Fibroblast of lung (primary cell): ENCODE results near the gene CIAO3. TPM values are rescaled to one million over a fixed set of nuclear protein-coding genes. Genes with fewer than 3 reads are reported as not detected.

Source experiments
- DNase-seq, 2 donors: peaks; one replicate each; pipeline versions ENCODE4 v3.0.0 to v3.0.0-alpha.2; 2010; ENCODE audit warnings: low read depth in 2 of 2
- H2AFZ ChIP-seq: 2 replicates; pipeline ENCODE4 v1.5.1; 2012; ENCODE audit warnings: low read length, control low read depth, inconsistent platforms
- H3K27ac ChIP-seq: 2 replicates; pipeline ENCODE4 v1.5.1; 2011; ENCODE audit warnings: low read length, control low read depth; ENCODE audit not compliant: insufficient read depth
- H3K27me3 ChIP-seq: 2 replicates; pipeline ENCODE4 v1.5.1; 2011; ENCODE audit warnings: mild to moderate bottlenecking, low read length; ENCODE audit not compliant: control insufficient read depth, insufficient read depth
- H3K36me3 ChIP-seq: 2 replicates; pipeline ENCODE4 v1.5.1; 2011; ENCODE audit warnings: low read length; ENCODE audit not compliant: control insufficient read depth, insufficient read depth
- H3K4me1 ChIP-seq: 2 replicates; pipeline ENCODE4 v1.5.1; 2011; ENCODE audit warnings: low read length; ENCODE audit not compliant: control insufficient read depth, insufficient read depth; ENCODE audit errors: extremely low read depth
- H3K4me2 ChIP-seq: 2 replicates; pipeline ENCODE4 v1.5.1; 2011; ENCODE audit warnings: low read length, control low read depth; ENCODE audit not compliant: insufficient read depth; ENCODE audit errors: extremely low read depth
- H3K4me3 ChIP-seq, 4 experiments: fragments of 200-600 bp in 1 of 4; sonication (generic) in 1 of 4; replicated peaks in 1 of 4; 2 replicates each; pipeline ENCODE4 v1.5.1; 2011 to 2016; ENCODE audit warnings: low read length in 4 of 4, low read depth in 3 of 4, mild to moderate bottlenecking in 3 of 4, control low read depth in 2 of 4, inconsistent platforms in 1 of 4, mixed read lengths in 1 of 4; ENCODE audit not compliant: insufficient read depth in 1 of 4; ENCODE audit errors: control extremely low read depth in 1 of 4
- H3K79me2 ChIP-seq: 2 replicates; pipeline ENCODE4 v1.5.1; 2012; ENCODE audit warnings: mild to moderate bottlenecking, low read length, inconsistent platforms; ENCODE audit not compliant: control insufficient read depth, insufficient read depth
- H3K9ac ChIP-seq: 2 replicates; pipeline ENCODE4 v1.5.1; 2011; ENCODE audit warnings: mild to moderate bottlenecking, low read length, control low read depth; ENCODE audit not compliant: insufficient read depth
- H3K9me3 ChIP-seq: 2 replicates; pipeline ENCODE4 v1.5.1; 2012; ENCODE audit warnings: low read depth, low read length; ENCODE audit not compliant: control insufficient read depth, insufficient read depth
- H4K20me1 ChIP-seq: 2 replicates; pipeline ENCODE4 v1.5.1; 2011; ENCODE audit warnings: low read length; ENCODE audit not compliant: control insufficient read depth, insufficient read depth; ENCODE audit errors: extremely low read depth
- EZH2 ChIP-seq: IDR thresholded peaks from 2 replicates; pipeline ENCODE4 v1.5.1; 2012; ENCODE audit warnings: low read length, control low read depth, mild to moderate bottlenecking; ENCODE audit errors: missing control alignments
- polyA plus RNA-seq, 2 donors: library from polyadenylated mRNA; depleted of rRNA in 1 of 2; stranded (reverse) in 1 of 2; unstranded in 1 of 2; fragments of >200 nt; gene quantifications; 2 replicates each; pipeline ENCODE4 v1.2.1, GENCODE V29; 2011 to 2012; ENCODE audit warnings: missing spikeins in 1 of 2
- total RNA-seq: library from RNA; depleted of rRNA; stranded (reverse); fragments of >200 nt; gene quantifications from 2 replicates; pipeline ENCODE4 v1.2.1, GENCODE V29; 2014
- TF ChIP-seq, protein P1 (sequence below), 2 donors: IDR thresholded peaks in 1 of 2; conservative IDR thresholded peaks in 1 of 2; 1 replicate in 1 of 2; 2 replicates in 1 of 2; pipeline ENCODE4 v1.5.1; 2011 to 2012; ENCODE audit warnings: low read length in 2 of 2, control low read depth in 1 of 2, inconsistent platforms in 1 of 2, low read depth in 1 of 2, mild to moderate bottlenecking in 1 of 2

CIAO3 gene
- total and polyA plus RNA-seq, 2 donors (not counting 1 experiment from before 2014, with no cell fraction given) = 9.3 to 31.0 TPM

DNA sequence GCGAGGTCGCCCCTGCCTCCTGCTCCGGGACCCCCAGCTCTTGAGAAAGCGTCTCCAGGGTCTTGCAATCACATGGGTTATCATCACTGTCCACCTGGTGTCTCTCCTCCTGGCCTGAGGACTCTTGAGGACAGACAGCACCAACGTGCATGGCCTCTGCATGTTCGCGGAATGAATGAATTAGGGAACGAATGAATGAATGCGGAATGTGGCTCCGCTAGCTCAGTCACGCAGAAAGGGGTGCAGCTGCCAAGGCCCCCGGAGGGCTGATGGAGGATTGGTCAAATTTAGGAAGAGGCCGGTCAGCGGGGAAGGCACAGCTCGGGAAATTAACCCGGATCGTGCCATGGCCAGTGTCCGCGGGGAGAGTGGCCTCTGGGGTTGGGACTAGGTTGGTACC lies 38.5 kb downstream of the CIAO3 start:
- no peak overlapping the region for H3K4me3 ChIP-seq

DNA sequence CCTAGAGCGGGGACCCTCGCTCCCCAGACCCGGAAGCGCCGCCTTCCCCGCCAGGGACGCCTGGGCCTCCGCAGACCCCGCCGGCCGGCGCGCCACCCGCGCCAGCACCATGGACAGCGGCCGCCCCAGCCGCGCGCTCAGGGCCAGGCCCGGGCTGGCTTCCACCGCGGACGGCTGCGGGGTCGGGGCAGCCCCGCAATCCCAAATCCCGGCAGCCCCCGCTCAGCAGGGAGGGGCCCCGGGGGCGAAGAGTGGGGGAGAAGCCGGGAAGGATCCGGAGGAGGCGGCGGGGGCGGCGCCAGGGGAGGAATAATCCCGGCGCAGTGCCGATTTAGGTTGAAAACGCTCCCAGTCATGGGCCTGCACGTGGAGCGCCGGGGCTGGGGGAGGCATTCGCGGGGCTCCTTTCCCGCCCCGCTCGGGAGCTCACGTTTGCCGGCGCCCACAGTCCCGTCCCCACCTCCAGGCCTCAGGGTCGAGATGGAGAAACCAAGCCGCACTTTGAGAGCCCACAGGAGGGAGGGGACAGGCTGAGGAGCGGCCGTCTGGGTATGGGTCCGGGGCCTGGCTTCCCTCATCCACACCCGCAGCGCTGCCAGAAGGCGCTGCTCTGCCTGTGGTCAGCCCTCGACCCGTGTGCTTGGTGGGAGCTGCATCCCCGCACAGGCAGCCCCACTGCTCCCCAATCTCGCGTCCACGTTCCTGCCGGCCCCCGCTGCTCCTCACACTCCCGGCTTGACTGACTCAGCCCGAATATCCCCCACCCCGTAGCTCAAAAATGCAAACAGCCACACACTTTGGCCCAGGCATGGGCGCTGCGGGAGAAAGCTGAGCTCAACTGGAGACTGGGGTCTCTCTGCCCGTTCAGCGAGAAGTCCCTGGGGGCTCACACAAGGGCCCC lies 39.9 kb downstream of the CIAO3 start:
- Histone ChIP-seq H3K4me3 (no peak overlapping the region), H2AFZ (no peak overlapping the region), H4K20me1 (no peaks in the 10 kb centered on the region), H3K27ac (no peak overlapping the region), H3K4me1 (no peaks in the 10 kb centered on the region), H3K9ac (no peak overlapping the region), H3K9me3 (no peaks in the 10 kb centered on the region), H3K4me2 (no peak overlapping the region), H3K36me3 (no peaks in the 10 kb centered on the region), H3K27me3 (peaks cover 33% of the 10 kb centered on the region), H3K79me2 (no peaks in the 10 kb centered on the region)
- DNase-seq = no peak
- TF ChIP-seq, protein P1, sequence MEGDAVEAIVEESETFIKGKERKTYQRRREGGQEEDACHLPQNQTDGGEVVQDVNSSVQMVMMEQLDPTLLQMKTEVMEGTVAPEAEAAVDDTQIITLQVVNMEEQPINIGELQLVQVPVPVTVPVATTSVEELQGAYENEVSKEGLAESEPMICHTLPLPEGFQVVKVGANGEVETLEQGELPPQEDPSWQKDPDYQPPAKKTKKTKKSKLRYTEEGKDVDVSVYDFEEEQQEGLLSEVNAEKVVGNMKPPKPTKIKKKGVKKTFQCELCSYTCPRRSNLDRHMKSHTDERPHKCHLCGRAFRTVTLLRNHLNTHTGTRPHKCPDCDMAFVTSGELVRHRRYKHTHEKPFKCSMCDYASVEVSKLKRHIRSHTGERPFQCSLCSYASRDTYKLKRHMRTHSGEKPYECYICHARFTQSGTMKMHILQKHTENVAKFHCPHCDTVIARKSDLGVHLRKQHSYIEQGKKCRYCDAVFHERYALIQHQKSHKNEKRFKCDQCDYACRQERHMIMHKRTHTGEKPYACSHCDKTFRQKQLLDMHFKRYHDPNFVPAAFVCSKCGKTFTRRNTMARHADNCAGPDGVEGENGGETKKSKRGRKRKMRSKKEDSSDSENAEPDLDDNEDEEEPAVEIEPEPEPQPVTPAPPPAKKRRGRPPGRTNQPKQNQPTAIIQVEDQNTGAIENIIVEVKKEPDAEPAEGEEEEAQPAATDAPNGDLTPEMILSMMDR (conservative IDR thresholded peaks at IDR 0.05 in 1 of 2, IDR thresholded peaks at IDR 0.05 in 1 of 2; ENCODE audit: low read depth in 1 of 2, low read length in 2 of 2) = no peak
- TF ChIP-seq EZH2 = peak; percentile 60

More for the DNA sequence above, 38.5 kb downstream of the CIAO3 start:
- Histone ChIP-seq H3K27me3 (peaks cover 43% of the 10 kb centered on the region), H4K20me1 (no peaks in the 10 kb centered on the region), H3K4me1 (no peaks in the 10 kb centered on the region), H2AFZ (no peak overlapping the region), H3K36me3 (no peaks in the 10 kb centered on the region), H3K27ac (no peak overlapping the region), H3K79me2 (no peaks in the 10 kb centered on the region), H3K9me3 (no peaks in the 10 kb centered on the region), H3K4me2 (no peak overlapping the region), H3K9ac (no peak overlapping the region)
- no peak for DNase-seq
- TF ChIP-seq EZH2 = no peak
- TF ChIP-seq, protein P1 (conservative IDR thresholded peaks at IDR 0.05 in 1 of 2, IDR thresholded peaks at IDR 0.05 in 1 of 2; ENCODE audit: low read depth in 1 of 2, low read length in 2 of 2) = no peak

DNA sequence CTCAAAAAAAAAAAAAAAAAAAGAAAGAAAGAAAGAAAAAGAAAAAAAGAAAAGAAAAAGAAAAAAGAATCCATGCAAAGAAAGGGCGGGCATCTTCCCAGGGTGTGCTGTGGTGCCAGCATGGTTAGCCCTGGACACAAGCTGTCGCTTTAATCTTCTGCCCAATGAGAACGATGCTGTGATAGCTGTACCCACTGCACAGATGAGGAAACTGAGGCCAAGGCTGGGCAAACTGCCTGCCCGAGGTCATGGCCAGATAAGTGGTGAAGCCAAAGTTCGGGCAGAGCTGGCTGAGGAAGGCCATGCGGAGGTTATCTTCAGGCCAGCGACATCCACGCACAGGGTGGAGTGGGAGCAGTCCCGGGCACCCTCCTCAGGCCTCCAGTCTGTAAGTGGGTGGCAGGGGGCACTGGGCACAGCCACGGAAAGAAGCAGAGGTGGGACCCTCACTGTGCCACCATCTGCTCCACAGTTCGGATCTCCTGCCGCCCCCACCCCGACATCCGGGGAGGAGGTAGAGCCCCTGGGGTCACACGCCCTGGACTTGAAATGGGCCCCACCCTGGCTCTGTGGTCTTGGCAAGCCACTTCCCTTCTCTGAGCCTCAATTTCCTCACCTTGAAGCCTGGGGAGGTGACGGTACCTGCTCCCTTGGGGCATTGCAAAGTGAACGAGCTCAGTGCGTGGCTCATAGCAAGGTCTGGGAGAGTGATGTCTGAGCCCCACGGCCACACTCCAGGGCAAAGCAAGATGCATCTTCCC lies 41.7 kb downstream of the CIAO3 start:
- no peak overlapping the region for H3K4me2 ChIP-seq
- no peaks in the 10 kb centered on the region for H3K36me3 ChIP-seq
- H3K9ac ChIP-seq = no peak overlapping the region
- H3K9me3 ChIP-seq = no peaks in the 10 kb centered on the region
- TF ChIP-seq EZH2 = no peak
- TF ChIP-seq, protein P1 (conservative IDR thresholded peaks at IDR 0.05 in 1 of 2, IDR thresholded peaks at IDR 0.05 in 1 of 2; ENCODE audit: low read depth in 1 of 2, low read length in 2 of 2) = no peak
- no peak overlapping the region for H3K4me3 ChIP-seq
- H3K79me2 ChIP-seq = no peaks in the 10 kb centered on the region
- peaks cover 2% of the 10 kb centered on the region for H3K4me1 ChIP-seq
- no peak for DNase-seq
- H2AFZ ChIP-seq = no peak overlapping the region
- H4K20me1 ChIP-seq = no peaks in the 10 kb centered on the region
- peaks cover 34% of the 10 kb centered on the region for H3K27me3 ChIP-seq
- H3K27ac ChIP-seq = no peak overlapping the region
